Measurements from ENCODE around the gene RAD51B.

Gene RAD51B

DNA sequence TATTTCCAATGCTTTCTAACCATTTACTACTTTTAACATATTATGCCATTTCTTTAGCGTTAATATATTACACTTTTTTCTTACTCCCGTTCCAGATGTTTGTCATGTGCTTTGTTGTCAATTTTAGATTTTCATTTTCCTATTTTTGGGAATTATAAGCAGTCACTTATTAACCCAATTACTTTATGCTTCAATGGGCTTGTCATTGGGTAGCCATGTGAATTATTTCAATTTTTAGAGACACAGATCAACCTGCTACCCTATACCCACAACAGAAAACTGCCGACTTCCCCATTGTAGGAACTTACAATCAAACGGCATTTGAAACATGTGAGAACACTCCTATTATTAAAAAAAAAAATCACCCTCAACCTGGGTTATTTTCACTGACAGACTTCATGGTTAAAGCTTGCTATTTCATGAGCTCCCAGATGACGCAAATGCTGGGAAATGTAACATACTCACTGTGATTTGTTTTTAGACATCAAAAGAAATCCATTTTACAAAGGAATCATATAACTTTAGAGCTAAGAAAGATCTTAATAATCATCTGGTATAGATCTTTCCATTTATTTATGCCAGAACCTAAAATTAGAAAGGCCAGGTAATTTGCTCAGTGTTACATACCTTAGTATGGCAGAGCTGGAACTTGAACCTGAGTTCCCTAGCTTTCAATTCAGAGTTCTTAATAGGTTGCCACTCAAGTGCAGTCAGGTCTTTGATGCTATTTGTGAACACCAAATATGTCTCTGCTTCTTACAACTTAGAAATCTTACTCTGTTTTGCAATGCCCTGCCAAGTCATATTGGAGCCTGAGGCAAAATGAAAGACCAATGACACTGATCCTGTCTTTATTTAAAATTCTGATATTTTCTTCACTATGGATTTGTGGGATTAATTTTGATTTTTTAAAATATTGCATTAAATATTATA, 340.4 kb downstream of the RAD51B start:
- H3K36me3 ChIP-seq (ENCODE audit: control insufficient read depth, insufficient read depth, low read length, severe bottlenecking): no peaks in the 10 kb centered on the region
- DNase-seq (ENCODE audit: low read depth): peak; percentile 60

DNA sequence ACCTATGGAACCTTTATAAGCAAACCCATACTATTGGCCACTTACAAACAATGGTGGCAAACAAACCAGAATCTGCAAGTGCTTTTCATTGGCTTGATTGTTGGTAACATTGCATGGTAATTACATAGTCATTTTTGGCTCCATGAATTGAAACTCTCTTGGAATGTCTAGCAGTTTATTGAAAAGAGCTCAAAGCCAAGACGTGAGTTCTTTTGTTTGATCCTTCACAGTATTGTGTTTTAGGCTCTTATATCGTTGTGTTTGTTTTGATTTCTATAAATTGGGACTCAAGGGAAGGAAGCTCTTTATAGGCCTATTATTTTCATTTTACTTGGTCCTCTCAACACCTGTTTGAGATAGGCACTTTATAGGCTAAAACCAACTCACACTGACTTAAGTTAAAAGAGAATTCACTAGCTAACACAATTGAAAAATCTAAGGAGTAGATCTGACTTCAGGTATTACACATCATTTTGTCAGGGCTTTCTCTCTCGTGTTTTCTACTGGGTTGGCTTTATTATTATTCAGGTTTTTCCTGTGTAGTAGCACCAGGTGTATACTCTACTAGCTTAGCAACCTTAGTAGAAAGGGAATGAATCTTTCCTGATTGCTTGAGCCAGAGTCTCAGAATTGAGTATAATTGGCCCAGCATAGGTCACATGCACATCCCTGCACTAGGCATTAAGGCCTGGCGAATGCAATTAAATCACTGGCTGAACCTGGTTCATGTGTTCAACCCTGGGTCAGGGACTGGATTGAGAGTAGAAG, 341.4 kb downstream of the RAD51B start:
- no peak for DNase-seq (ENCODE audit: low read depth)
- H3K36me3 ChIP-seq (ENCODE audit: control insufficient read depth, insufficient read depth, low read length, severe bottlenecking): no peaks in the 10 kb centered on the region
- no peaks in the 10 kb centered on the region for H3K9me3 ChIP-seq (ENCODE audit: control insufficient read depth, low read length)
- no peak overlapping the region for H3K4me3 ChIP-seq (ENCODE audit: low read length)
- H3K9ac ChIP-seq (ENCODE audit: low read length): no peak overlapping the region
- peaks cover 36% of the 10 kb centered on the region for H3K4me1 ChIP-seq (ENCODE audit: control insufficient read depth, insufficient read depth, low read length)
- H3K27me3 ChIP-seq (replicated peaks; ENCODE audit: control insufficient read depth, insufficient read depth, low read length): no peaks in the 10 kb centered on the region

More for the DNA sequence above, 340.4 kb downstream of the RAD51B start:
- Histone ChIP-seq H3K9me3 (ENCODE audit: control insufficient read depth, low read length) (no peaks in the 10 kb centered on the region), H3K4me1 (ENCODE audit: control insufficient read depth, insufficient read depth, low read length) (peaks cover 36% of the 10 kb centered on the region), H3K27me3 (replicated peaks; ENCODE audit: control insufficient read depth, insufficient read depth, low read length) (no peaks in the 10 kb centered on the region), H3K4me3 (ENCODE audit: low read length) (no peak overlapping the region), H3K9ac (ENCODE audit: low read length) (no peak overlapping the region)

DNA sequence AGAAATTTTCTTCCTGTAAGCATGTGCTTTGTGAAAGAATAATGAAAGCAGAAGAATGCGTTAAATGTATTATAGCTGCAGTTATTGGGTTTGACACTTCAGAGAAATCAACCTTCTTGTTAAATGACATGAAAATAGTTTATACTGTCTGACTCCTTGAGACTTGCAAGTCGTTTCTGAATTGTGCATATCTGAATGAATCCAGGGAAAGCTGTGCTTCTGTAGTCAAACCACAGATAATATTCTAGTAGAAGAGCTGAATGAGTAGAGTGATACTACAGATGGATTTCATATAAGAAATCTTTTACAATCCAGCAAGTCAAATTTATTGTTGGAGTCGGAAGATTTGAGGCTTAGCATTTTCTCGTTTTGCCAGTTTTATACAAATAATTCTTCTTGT, 343.3 kb downstream of the RAD51B start:
- Histone ChIP-seq H3K4me3 (ENCODE audit: low read length) (no peak overlapping the region), H3K36me3 (ENCODE audit: control insufficient read depth, insufficient read depth, low read length, severe bottlenecking) (no peaks in the 10 kb centered on the region), H3K9me3 (ENCODE audit: control insufficient read depth, low read length) (no peaks in the 10 kb centered on the region), H3K27me3 (replicated peaks; ENCODE audit: control insufficient read depth, insufficient read depth, low read length) (no peaks in the 10 kb centered on the region), H3K9ac (ENCODE audit: low read length) (no peak overlapping the region), H3K4me1 (ENCODE audit: control insufficient read depth, insufficient read depth, low read length) (peaks cover 26% of the 10 kb centered on the region)
- DNase-seq (ENCODE audit: low read depth): no peak

DNA sequence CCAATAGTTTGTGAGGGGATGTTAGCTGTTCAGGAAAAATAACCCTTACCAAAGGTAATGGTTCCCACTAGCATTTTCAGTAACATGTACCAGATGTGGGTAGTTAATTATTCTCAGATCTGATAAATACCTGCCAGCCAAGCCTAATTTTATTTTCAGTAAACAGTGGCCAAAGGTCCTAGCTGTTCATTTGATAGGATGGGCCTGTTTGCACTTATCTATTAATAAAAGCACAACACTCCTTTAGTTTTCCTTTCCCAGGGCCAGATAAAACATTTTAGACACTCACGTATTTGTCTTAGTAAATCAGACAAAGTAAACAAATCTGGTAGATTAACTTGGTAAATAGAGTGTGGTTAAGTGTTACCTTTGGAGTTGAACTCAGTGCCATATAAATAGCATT, 345.1 kb downstream of the RAD51B start:
- Histone ChIP-seq H3K9me3 (ENCODE audit: control insufficient read depth, low read length) (no peaks in the 10 kb centered on the region), H3K36me3 (ENCODE audit: control insufficient read depth, insufficient read depth, low read length, severe bottlenecking) (no peaks in the 10 kb centered on the region), H3K4me1 (ENCODE audit: control insufficient read depth, insufficient read depth, low read length) (peaks cover 23% of the 10 kb centered on the region), H3K4me3 (ENCODE audit: low read length) (no peak overlapping the region), H3K27me3 (replicated peaks; ENCODE audit: control insufficient read depth, insufficient read depth, low read length) (no peaks in the 10 kb centered on the region), H3K9ac (ENCODE audit: low read length) (no peak overlapping the region)
- no peak for DNase-seq (ENCODE audit: low read depth)

DNA sequence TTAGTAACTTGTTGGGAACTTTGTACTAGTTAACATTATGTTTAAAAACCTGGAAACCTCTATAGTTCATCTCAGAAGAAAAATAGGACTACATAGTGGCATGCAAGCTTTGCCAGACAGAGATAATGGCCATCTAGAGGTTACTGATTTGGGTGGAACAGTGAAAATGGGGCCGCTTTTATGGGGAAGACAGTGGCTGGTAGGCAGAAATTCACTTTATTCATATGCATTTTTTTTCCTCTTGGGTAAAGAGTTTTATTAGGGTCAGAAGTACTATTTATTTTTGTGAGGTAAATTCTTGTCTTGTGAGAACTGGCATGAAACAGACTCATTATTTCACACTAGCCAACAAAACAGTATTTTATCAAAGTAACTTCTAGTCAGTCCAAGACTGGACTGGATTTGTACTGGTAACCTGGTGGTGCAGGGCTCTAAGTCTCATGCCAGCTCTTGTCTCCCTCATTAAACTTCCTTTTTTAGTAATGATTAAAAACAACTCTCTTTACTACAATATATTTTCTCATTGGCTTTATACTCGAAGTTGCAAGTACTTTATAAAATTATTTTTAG, 345.8 kb downstream of the RAD51B start:
- Histone ChIP-seq H3K9me3 (ENCODE audit: control insufficient read depth, low read length) (no peaks in the 10 kb centered on the region), H3K36me3 (ENCODE audit: control insufficient read depth, insufficient read depth, low read length, severe bottlenecking) (no peaks in the 10 kb centered on the region), H3K27me3 (replicated peaks; ENCODE audit: control insufficient read depth, insufficient read depth, low read length) (no peaks in the 10 kb centered on the region), H3K4me3 (ENCODE audit: low read length) (no peak overlapping the region), H3K4me1 (ENCODE audit: control insufficient read depth, insufficient read depth, low read length) (peaks cover 19% of the 10 kb centered on the region), H3K9ac (ENCODE audit: low read length) (no peak overlapping the region)
- no peak for DNase-seq (ENCODE audit: low read depth)

DNA sequence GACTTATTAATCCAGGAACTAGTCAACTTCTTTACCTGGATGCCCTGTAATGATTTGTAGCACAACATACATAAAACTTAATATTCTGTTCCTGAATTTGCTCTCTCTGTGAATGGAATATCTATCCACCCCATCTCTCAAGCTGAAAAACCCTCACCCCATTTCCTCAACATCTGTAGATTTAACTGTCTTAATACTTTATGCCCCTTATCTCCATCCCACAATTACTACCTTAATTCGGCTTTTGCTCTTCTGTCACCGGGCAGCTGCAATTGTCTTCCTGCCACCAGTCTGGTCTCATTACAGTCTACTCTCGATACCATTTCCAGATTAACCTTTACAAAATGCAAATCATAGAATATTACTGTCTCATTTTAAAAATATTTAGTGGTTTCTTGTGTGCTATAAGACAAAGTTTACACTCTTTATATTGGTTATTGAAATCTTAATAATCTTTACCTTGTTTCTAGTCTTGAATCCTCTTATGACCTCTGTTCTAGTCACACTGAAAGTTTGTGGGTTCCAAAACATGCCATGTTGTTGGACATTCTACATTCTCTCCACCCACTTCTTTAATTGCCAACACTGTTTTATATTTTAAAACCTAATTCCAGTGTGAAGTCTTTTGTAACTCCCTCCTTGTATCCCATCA, 347.3 kb downstream of the RAD51B start:
- no peaks in the 10 kb centered on the region for H3K27me3 ChIP-seq (replicated peaks; ENCODE audit: control insufficient read depth, insufficient read depth, low read length)
- H3K36me3 ChIP-seq (ENCODE audit: control insufficient read depth, insufficient read depth, low read length, severe bottlenecking): no peaks in the 10 kb centered on the region
- H3K4me1 ChIP-seq (ENCODE audit: control insufficient read depth, insufficient read depth, low read length): peaks cover 13% of the 10 kb centered on the region
- no peak overlapping the region for H3K4me3 ChIP-seq (ENCODE audit: low read length)
- no peak overlapping the region for H3K9ac ChIP-seq (ENCODE audit: low read length)
- H3K9me3 ChIP-seq (ENCODE audit: control insufficient read depth, low read length): no peaks in the 10 kb centered on the region
- DNase-seq (ENCODE audit: low read depth): no peak

DNA sequence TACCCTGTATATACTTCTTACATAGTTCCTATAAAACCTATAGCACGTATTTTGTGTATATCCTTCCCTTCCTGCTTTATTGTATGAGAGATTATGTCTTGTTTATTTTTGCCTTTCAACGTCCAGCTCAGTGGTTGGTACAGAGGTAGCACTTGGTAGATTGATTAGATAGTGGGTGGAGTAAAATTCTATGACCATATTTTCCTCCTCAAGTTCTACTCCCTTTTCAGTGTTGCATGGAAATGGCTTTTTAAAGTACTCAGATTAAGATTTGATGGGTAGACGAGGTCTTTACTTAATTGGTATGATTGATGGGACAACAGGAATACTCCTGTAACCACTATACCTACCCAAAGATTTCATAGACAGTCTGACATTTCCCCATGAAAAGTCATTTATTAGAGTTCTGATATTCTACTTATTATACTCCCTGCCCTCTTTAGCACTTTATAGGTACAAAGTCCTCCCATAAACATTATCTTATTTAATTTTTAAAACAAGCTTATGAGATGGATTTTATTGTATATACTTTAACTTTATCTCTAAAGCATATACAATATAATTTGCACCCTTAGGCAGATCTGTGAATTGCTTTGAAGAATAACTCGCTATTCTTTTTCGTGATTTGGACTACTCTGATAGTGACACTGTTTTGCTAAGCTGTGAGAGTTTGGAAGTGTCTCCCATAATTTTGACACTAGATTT, 348.0 kb downstream of the RAD51B start:
- DNase-seq (ENCODE audit: low read depth): no peak
- Histone ChIP-seq H3K4me3 (ENCODE audit: low read length) (no peak overlapping the region), H3K9me3 (ENCODE audit: control insufficient read depth, low read length) (no peaks in the 10 kb centered on the region), H3K4me1 (ENCODE audit: control insufficient read depth, insufficient read depth, low read length) (peaks cover 19% of the 10 kb centered on the region), H3K27me3 (replicated peaks; ENCODE audit: control insufficient read depth, insufficient read depth, low read length) (no peaks in the 10 kb centered on the region), H3K9ac (ENCODE audit: low read length) (no peak overlapping the region), H3K36me3 (ENCODE audit: control insufficient read depth, insufficient read depth, low read length, severe bottlenecking) (no peaks in the 10 kb centered on the region)

DNA sequence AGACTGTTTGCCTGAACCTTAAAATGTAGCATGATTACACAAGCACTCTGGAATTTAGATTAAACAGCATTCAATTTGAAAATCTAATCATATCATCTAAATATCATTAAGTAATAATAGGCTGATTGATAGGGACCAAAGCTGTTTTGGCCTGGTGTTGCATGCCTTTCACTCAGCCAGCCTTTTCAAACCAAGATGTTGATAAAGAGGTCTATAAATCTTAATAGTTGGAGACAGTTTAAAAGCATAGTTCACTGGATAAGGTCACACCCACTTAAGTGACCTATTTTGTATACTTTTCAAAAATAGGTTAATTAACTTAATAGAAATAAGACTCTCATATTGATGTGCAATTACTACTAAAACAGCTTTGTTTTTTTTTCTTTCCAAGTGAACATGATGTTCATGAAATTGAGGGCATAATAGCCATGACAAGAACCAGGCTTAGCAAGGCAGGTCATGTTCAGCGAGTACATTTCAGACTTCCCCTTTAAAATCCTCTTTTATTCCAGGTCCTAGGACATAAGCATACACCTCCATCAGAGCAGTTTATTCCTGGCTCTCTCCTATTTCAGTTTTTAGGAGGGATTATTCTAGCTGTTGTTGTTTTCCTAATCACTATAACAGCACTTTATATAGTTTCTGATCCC, 349.0 kb downstream of the RAD51B start:
- peaks cover 30% of the 10 kb centered on the region for H3K4me1 ChIP-seq (ENCODE audit: control insufficient read depth, insufficient read depth, low read length)
- H3K9ac ChIP-seq (ENCODE audit: low read length): no peak overlapping the region

DNA sequence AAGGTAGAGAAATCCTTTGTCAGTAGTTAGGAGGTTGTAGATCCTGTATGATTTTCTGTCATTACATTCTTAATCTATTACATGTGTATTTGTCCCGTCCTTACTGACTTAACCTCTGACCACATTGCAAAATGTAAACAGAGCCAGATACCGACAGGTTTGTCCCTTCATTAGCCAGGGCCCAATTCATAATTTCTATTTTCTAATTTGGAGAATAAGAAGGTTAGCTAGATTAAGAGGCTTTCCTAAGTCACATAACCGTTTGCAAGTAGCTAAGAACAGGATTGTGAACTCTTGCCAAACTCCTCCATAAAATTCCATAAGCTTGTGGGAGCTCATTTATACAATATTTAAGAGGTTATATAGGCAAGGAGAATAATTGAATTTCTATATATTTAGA, 352.6 kb downstream of the RAD51B start:
- no peaks in the 10 kb centered on the region for H3K36me3 ChIP-seq (ENCODE audit: control insufficient read depth, insufficient read depth, low read length, severe bottlenecking)
- no peaks in the 10 kb centered on the region for H3K27me3 ChIP-seq (replicated peaks; ENCODE audit: control insufficient read depth, insufficient read depth, low read length)
- H3K9ac ChIP-seq (ENCODE audit: low read length): no peak overlapping the region
- H3K9me3 ChIP-seq (ENCODE audit: control insufficient read depth, low read length): no peaks in the 10 kb centered on the region
- no peak overlapping the region for H3K4me3 ChIP-seq (ENCODE audit: low read length)
- DNase-seq (ENCODE audit: low read depth): no peak
- H3K4me1 ChIP-seq (ENCODE audit: control insufficient read depth, insufficient read depth, low read length): peaks cover 31% of the 10 kb centered on the region

More for the DNA sequence above, 349.0 kb downstream of the RAD51B start:
- Histone ChIP-seq H3K4me3 (ENCODE audit: low read length) (no peak overlapping the region), H3K27me3 (replicated peaks; ENCODE audit: control insufficient read depth, insufficient read depth, low read length) (no peaks in the 10 kb centered on the region), H3K9me3 (ENCODE audit: control insufficient read depth, low read length) (no peaks in the 10 kb centered on the region), H3K36me3 (ENCODE audit: control insufficient read depth, insufficient read depth, low read length, severe bottlenecking) (no peaks in the 10 kb centered on the region)
- DNase-seq (ENCODE audit: low read depth): no peak

DNA sequence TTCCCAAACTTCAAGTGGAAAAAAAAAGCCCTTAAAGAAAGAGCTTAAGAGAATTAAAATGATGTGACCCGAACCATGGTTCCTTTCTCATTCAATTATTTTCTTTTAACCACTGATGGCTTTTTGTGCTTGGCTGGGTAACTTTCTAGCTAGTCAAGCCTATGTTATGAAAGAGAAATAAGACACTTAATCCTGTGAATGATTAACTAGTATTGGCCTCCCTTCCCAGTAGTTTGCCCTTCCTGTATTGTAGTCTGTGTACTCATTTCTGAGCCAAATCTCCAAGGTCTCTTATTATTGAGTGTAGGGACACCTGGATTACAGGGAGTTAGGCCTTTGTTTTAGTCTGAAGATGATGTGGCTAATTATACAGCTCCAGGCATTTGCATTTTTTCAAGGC, 353.0 kb downstream of the RAD51B start:
- Histone ChIP-seq H3K36me3 (ENCODE audit: control insufficient read depth, insufficient read depth, low read length, severe bottlenecking) (no peaks in the 10 kb centered on the region), H3K9me3 (ENCODE audit: control insufficient read depth, low read length) (no peaks in the 10 kb centered on the region), H3K27me3 (replicated peaks; ENCODE audit: control insufficient read depth, insufficient read depth, low read length) (no peaks in the 10 kb centered on the region), H3K4me1 (ENCODE audit: control insufficient read depth, insufficient read depth, low read length) (peaks cover 31% of the 10 kb centered on the region), H3K4me3 (ENCODE audit: low read length) (no peak overlapping the region), H3K9ac (ENCODE audit: low read length) (no peak overlapping the region)
- peak; percentile 46 for DNase-seq (ENCODE audit: low read depth)
